Left ventricle myocardium inferior (tissue), 1 donor: Measurements from ENCODE around the gene OR2T6. TPM values are rescaled to one million over a fixed set of nuclear protein-coding genes. Genes with fewer than 3 reads are reported as not detected.

ENCODE experiments used
- DNase-seq: peaks from one replicate; pipeline ENCODE4 v3.0.0-alpha.2; 2020
- H3K27ac ChIP-seq: fragments of 200-600 bp; replicated peaks from 2 replicates; pipeline ENCODE4 v1.8.0; 2021
- H3K27me3 ChIP-seq: fragments of 200-600 bp; 2 replicates; pipeline ENCODE4 v1.8.0; 2021; ENCODE audit warnings: low read depth
- H3K36me3 ChIP-seq: fragments of 200-600 bp; 2 replicates; pipeline ENCODE4 v1.8.0; 2021
- H3K4me1 ChIP-seq: fragments of 200-600 bp; 2 replicates; pipeline ENCODE4 v1.8.0; 2021
- H3K4me3 ChIP-seq: fragments of 200-600 bp; 2 replicates; pipeline ENCODE4 v1.8.0; 2021; ENCODE audit warnings: mild to moderate bottlenecking, moderate library complexity
- H3K9me3 ChIP-seq: fragments of 200-600 bp; replicated peaks from 2 replicates; pipeline ENCODE4 v1.8.0; 2021
- intact Hi-C: fragments of 100-400 bp; cut with micrococcal nuclease; formaldehyde crosslinking; loops from one replicate; pipeline ENCODE4 v1.11.0; 2022
- total RNA-seq: library from RNA; stranded (reverse); fragmentation: NEBNext Ultra II Directional; extraction: Animal tissue kit (Norgen Biotek cat#: 25700); gene quantifications from one replicate; pipeline ENCODE4 v1.2.1, GENCODE V29; 2021
- TF ChIP-seq, protein P1 (sequence below): fragments of 200-600 bp; IDR thresholded peaks from 2 replicates; pipeline ENCODE4 v1.8.0; 2021; ENCODE audit warnings: antibody characterized with exemption, mild to moderate bottlenecking, borderline replicate concordance
- donor health status: DM: no; HTN: yes; CAD: no; lungs with severe emphysema.

Gene OR2T6
- total RNA-seq, 1 donor from 2014 or later, result not detected

DNA sequence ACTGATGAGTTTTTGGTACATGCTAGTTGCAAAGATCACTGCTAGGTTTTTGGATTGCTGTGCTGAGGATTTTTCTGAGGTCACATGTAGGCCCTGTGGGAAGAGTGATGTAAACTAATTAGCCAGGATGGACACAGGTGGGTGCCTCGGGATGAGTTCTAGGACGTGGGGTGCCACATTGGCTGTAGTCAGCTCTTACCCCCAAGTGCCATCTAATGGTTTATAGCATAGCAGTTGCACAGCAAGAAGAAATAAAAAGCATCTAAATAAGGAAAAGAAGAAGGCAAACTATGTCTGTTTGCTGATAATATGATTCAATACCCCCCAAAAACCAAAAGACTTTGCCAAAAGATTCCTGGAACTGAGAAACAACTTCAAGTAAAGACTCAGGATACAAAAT, 17.5 kb downstream of the OR2T6 start:
- no peak overlapping the region for H3K4me3 ChIP-seq
- H3K27ac ChIP-seq, result no peak overlapping the region
- no peaks in the 10 kb centered on the region for H3K27me3 ChIP-seq
- H3K4me1 ChIP-seq, result no peaks in the 10 kb centered on the region
- TF ChIP-seq, protein P1, sequence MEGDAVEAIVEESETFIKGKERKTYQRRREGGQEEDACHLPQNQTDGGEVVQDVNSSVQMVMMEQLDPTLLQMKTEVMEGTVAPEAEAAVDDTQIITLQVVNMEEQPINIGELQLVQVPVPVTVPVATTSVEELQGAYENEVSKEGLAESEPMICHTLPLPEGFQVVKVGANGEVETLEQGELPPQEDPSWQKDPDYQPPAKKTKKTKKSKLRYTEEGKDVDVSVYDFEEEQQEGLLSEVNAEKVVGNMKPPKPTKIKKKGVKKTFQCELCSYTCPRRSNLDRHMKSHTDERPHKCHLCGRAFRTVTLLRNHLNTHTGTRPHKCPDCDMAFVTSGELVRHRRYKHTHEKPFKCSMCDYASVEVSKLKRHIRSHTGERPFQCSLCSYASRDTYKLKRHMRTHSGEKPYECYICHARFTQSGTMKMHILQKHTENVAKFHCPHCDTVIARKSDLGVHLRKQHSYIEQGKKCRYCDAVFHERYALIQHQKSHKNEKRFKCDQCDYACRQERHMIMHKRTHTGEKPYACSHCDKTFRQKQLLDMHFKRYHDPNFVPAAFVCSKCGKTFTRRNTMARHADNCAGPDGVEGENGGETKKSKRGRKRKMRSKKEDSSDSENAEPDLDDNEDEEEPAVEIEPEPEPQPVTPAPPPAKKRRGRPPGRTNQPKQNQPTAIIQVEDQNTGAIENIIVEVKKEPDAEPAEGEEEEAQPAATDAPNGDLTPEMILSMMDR, result no peak
- H3K36me3 ChIP-seq, result no peaks in the 10 kb centered on the region
- intact Hi-C loops, result no loop called here
- no peak for DNase-seq
- peaks cover 5% of the 10 kb centered on the region for H3K9me3 ChIP-seq

DNA sequence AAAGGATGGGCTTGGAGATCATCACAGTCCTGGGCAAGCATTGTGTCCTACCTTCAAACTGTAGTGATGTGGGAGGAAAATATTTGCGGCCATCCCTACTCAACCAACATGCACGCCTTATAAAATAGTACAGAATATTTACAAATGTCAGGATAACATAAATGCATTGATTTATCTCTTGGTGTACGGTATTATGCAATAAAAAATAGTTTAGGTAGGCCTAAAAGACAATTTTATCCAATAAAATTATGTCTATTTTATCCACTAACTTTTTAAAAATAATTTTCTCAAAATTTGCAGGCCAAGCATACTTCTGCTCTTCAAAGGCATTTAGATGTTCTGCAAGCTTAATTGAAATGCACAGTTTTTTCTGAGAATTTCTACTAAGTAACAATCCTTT, 27.2 kb downstream of the OR2T6 start, which contains the start of gene OR2T1:
TSS of gene OR2T1 (plus strand) at position 301 of the 400 bp plus-strand sequence. CDS start 3,100 bp downstream, outside the sequence.
- intact Hi-C loops, result no loop called here
- Histone ChIP-seq H3K36me3 (no peaks in the 10 kb centered on the region), H3K4me1 (no peaks in the 10 kb centered on the region), H3K4me3 (no peak within 1 kb of the TSS), H3K27me3 (no peaks in the 10 kb centered on the region), H3K27ac (no peak within 1 kb of the TSS), H3K9me3 (no peaks in the 10 kb centered on the region)
- TF ChIP-seq, protein P1, result no peak
- no peak for DNase-seq

DNA sequence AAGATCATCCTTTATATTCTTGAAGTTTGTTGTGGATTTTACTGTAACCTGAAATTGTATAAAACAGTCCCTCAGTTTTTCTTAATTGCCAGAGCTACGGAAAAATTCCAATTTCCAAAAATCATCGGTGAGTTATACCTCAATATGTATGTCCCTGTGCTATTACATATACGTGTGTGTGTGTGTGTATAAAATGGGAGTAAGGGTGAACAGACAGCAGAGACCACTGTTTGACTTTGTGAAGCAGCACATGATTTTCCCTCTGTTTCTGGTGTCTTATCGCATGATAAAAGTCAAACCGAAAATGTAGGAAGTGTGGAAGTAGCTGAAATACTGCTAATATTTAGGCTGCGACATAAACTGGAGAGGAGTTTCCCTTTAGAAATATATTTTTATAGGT, 28.5 kb downstream of the OR2T6 start:
- TF ChIP-seq, protein P1, result no peak

DNA sequence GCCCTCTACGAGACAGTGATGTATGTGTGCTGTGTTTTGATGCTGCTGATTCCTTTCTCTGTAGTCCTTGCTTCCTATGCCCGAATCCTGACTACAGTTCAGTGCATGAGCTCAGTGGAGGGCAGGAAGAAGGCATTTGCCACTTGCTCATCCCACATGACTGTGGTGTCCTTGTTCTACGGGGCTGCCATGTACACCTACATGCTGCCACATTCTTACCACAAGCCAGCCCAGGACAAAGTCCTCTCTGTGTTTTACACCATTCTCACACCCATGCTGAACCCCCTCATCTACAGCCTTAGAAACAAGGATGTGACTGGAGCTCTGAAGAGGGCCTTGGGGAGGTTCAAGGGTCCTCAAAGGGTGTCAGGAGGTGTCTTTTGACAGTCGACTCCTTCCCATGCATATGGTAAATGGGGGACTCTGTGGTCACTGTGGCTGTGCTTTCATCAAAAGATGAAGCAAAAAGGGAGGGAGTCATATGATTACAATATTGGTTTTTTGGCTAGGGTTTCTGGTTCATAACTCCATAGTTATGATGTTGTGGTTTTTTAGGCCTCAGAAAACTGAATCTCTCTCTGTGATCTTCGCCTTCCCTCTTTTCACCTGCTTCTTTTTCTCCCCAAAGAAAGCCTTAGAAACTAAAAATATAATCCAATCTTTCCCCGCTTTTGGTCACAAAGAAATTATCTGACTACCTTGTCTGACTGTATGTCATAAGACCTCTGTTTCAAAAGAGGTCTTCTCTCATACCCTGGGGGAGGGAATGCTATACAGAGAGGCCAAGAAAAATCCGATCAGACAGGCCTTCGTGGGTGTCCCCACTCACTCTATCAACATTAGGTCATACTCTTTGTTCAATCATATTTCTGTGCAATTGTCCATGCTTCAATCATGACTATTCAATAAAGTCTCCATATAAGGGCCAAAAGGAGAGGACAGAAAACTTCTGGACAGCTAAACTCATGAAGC, 31.5 kb downstream of the OR2T6 start:
- Histone ChIP-seq H3K9me3 (peaks cover 16% of the 10 kb centered on the region), H3K27ac (no peak overlapping the region), H3K27me3 (no peaks in the 10 kb centered on the region), H3K4me1 (no peaks in the 10 kb centered on the region), H3K4me3 (no peak overlapping the region), H3K36me3 (no peaks in the 10 kb centered on the region)
- TF ChIP-seq, protein P1, result no peak
- intact Hi-C loops, result no loop called here
- no peak for DNase-seq

More for the DNA sequence above, 28.5 kb downstream of the OR2T6 start:
- H3K27me3 ChIP-seq, result no peaks in the 10 kb centered on the region
- H3K27ac ChIP-seq, result no peak overlapping the region
- no peak for DNase-seq
- no peaks in the 10 kb centered on the region for H3K36me3 ChIP-seq
- intact Hi-C loops, result no loop called here
- H3K9me3 ChIP-seq, result no peaks in the 10 kb centered on the region
- H3K4me1 ChIP-seq, result no peaks in the 10 kb centered on the region
- H3K4me3 ChIP-seq, result no peak overlapping the region

DNA sequence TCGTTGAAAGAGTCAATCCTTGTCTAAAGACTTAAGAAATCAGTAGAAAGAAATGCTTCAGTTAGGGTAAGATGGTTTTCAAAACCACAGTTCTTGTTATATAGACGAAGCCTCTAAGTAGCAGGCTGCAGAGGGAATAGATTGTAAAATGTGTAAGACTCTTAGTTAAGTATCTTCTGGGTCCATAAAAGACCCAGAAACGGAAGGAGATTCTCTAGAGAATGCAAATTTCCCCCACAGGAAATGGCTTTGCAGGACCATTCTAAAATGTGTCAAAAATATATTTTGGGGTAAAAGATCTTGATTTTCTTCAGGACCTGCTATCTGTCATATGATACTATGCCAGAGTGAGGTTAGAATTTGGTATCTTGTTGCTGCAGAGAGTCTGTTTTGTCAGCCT, 40.7 kb downstream of the OR2T6 start:
- DNase-seq, result no peak
- Histone ChIP-seq H3K27ac (no peak overlapping the region), H3K27me3 (no peaks in the 10 kb centered on the region), H3K4me1 (no peaks in the 10 kb centered on the region), H3K4me3 (no peak overlapping the region), H3K9me3 (peaks cover 29% of the 10 kb centered on the region), H3K36me3 (no peaks in the 10 kb centered on the region)
- TF ChIP-seq, protein P1, result no peak
- intact Hi-C loops, result no loop called here
